GM19193 (cell line): Measurements from ENCODE around the gene PNPLA5.

Source experiments
- POLR2A ChIP-seq: IDR thresholded peaks from 4 replicates; pipeline ENCODE4 v1.6.1; 2011; ENCODE audit not compliant: insufficient read depth, insufficient read length; ENCODE audit errors: extremely low read depth

The PNPLA5 gene

DNA sequence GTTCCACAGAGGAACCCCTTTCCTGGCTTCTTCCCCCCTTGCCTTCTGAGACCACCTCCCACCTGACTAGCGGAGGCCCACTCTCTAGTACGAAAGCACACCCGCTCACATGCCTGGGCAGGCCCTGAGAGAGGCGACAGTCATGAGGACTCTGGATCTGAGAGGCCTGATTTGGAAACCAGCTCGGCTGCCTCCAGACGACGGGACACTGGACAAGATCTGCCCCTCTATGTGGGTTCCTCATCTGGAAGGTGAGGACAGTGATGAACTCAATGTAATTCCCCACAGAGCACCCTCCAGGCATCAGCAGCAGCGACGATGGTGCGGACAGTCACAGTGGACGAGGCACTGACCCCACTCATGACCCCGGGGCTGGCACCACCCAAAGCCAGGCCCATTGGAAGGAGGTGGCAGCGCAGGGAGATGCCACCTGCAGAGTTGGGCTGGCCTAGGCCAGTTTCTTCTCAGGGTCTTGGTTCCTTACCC lies 37.0 kb downstream of the PNPLA5 start:
- no peak for TF ChIP-seq POLR2A

DNA sequence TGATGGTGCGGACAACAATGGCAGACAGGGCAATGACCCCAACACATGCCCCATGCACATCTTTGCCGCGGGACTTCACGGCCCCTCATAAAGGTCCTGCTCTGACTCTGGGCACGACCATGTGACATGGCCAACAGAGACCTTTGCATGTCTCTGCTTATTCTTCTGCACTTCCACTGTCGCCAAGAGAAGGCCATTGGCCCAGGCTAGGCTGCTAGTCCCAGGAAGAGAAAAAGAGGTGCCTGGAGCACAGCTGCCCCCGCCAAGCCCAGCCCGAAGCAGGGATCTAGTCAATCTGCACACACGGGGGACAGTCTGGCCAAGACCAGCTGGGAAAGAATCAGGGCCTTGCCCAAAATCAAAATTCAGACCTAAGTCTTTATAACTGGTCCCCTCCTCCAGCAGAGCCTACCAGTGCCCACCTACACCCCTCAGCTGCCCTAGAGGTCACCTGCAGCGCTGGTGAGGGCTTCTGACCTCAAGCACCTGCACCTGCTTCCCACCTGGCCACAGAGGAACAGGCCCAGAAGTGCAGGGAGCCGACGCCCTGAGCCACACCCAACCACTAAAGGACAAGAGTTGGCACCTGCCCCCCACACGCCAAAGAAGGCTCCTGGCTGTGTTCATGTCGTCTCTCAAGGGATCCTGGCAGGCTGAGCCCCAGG lies 37.6 kb downstream of the PNPLA5 start:
- TF ChIP-seq POLR2A, result no peak

DNA sequence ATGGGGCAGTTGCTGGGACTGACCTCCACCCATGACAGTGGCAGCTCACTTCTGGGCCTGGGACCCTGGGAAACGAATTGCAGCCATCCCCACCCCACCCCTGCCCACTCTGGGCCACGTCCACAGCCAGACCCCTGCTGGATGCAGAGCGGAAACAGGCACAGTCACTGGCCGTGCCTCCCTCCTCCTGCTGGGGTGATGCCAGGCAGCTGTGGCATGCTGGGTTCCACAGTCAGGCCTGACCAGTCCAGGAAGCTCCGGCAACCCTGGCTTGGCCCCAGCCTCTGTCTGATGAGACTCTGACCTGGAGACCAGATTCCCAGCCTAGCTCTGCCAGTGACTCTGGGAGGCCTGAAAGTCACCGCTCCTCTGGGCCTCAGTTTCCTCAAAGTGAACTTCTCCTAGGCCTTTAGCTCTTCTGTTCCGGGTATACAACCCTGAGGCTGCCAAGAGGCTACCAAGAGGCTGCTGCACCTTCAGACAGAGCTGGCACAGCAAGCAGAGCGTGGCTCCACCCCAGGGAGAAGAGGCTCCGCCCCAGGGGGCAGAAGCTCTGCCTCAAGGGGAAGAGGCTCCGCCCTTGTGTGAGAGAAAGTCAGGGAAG lies 38.4 kb downstream of the PNPLA5 start:
- TF ChIP-seq POLR2A, result no peak

DNA sequence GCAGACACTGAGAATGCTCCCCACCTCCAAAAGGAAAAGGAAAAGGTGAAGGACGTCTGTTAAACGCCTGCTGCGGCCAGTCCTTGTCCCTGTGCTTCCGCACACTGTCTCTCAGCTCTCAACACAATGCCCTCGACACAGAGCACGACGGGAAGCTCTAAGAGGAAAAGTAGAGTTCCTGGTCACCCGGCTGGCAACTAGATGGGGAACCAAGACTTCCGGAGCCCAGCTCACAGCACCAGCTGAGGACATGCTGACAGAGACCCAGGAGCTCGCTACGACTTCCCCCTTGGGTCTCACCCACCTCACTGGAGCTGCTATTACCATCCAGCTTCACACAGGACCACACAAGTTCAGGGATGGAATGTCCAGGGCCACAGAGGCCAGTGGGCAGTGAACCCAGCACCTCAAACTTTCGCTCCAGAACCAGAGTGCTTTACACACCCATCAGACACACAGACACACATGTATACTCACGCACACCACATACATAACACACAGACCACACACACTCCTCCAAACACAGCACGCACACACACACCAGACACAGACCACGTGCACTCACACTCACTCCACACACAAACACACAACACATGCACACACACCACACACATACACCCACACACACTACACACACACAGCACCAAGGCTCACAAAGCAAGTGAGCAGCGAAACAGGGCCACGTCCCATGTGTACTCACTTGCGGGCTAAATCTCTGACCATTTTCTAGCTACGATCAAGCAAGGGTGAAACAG lies 39.1 kb downstream of the PNPLA5 start:
- TF ChIP-seq POLR2A, result no peak

DNA sequence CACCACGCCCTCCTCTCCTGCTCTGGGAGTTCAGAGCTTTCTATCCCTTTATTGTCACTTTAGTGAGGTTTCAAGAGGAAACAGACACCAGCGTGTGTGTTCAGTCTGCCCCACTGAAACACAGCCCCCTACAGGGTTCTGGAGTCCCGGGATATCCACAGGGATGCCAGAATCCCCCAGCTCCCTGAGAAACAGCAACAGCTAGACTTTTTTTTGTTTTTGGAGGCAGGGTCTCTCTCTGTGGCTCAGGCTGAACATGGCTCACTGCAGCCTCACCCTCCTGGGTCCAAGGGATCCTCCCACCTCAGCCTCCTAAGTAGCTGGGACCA lies 39.9 kb downstream of the PNPLA5 start:
- no peak for TF ChIP-seq POLR2A

DNA sequence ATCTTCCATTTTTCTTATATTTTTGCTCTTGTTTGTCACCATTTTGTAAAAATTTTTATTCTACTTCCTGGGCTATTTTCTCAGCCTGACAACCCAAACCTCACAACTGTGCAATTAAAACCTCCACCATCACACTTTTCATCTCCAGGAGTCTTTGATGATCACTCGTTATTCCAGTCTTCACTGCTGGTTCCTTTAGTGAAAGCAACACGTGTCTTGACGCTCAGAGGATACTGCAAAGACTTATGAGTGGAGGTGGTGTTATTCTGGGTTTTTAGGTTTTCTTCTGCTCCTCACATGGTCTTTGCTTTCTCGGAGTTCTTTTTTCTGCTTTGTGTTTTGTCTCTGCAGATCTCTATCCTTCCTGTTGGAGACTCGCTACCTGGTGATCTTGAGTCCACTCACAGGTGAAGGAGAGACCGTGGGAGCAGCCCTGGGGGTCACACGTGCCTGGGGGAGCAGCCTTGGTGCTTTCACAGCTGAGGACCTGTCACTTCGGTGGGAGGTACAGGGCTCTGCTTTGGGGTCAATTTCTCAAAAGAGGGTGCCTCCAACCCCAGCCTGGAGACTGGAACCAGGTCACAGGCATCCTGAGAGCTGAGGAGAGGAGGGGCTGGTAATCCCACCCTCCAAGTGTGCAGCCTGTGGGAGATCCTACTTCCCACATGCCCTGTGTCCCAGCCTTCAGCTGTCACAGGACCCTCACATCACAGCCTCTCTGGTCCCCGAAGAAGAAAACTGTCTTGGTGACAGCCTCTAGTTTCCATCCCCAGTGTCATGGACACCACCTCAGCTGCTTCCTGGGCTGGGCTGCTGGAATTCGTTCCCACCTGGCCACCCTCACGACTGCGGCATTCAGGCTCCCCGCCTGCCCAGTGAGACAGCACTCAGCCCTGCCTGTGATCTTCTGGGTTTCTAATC lies 40.5 kb downstream of the PNPLA5 start:
- no peak for TF ChIP-seq POLR2A

DNA sequence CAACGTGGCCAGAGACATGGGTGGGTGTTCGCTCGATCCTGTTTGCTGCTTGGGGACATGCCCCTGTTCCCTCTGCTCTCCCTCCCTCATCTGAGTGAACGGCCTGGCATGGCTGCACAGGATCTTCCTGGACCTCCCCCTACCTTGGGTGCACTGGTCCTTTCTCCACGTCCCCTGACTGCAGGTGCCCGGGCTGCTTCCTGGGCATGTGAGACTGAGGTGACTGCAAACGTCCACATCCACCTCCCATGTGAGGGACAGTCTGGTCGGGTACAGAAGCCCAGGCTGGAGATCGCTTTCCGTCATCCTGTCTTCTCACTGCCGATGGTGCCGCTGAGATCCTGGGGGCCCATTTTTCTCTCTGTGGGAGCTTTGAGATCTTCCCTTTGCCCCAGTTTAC lies 41.3 kb downstream of the PNPLA5 start:
- no peak for TF ChIP-seq POLR2A

DNA sequence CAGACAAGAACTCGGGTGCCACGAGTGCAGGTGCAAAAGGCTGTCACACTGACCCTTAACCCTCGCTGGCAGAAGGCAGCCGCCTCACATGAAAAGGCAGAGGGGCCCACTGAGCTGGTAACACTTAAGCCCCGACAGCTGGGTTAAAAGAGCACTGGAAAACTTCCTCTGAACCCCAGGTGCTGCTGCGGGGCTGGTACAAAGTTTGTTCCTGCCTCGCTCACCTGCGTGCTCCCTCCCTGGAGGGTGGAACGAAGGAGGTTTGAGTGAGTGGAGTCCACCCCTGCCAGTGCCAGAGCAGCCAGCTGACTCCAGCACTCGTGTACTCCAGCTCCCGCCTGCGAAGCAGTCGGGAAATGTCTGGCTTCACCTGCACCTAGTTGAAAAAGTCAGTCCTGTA lies 42.1 kb downstream of the PNPLA5 start:
- TF ChIP-seq POLR2A, result no peak

DNA sequence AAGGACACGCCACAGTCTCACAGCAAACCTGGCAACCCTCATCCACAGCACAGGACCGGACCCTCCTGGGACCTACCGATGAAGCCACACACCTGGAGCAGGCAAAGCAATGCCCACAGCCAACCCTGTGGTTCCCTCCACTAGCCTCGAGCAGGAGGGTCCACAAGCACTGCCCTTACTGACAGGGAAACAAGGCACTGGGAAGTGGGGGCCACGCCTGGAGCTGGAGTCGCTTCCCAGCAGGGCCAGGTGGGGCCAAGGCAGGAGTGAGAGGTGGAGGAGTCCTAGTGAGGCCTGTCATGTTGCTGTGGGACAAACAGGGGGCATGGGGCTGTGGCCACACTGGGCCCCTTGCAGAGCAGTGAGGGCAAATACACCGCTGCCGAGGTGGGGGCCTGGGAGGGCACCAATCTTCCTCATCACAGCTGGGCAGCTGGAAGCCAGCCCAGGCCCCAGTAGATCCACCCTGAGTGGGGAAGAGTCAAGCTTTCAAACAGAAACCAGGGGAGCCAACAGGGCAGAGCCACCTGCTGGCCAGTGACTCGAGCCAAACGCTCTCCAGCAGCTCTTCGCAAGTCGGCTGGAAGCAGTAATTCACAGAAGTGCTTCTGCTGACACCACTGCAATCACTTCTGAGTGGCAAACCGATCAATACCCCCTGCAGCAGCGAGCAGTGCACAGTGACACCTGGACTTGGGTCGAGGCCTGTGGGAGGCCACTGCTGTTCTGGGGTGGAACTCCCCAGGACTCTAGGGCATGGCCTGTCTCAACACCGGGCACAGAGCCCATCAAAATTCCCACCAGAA lies 43.2 kb downstream of the PNPLA5 start:
- no peak for TF ChIP-seq POLR2A

DNA sequence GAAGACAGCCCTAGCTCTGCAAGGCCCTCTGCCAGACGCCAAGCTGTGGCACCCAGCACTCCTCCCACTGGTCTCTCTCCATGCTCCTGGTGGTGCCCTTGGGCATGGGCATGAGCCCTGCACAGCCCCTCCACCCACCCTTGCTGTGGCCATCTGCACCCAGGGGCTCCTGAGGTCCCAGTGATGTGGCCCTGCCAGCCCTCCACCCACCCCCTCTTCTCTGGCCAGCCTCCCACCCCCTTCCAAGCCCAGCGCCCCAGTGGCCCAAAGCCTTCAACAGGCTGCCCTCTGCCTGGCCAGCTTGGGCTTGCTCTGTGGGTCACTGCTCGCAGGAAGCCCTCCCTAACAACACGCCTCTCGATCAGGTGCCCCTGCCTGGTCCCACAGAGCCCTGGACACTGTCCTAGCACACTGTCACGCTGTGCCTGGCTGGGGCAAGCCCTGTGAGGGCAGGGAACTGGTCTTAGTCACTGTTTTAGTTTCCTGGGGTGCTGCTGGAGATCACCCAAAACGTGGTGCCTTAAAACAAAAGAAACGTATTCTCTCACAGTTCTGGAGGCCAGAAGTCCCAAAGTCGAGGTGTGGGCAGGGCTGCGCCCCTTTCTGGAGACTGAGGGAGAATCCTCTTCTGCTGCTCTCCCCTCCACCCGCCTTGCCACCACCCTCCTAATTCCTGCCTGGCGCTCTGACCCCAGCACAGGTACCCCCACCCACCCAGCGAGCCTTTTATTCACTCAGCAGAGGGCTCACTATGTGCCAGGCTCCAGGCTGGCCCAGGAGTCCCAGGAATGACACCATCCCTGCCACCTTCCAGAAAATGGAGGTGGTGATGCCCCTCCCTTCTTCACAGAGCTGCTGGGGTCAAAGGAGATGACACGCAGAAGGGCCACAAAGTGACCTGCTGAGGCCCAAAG lies 44.2 kb downstream of the PNPLA5 start:
- TF ChIP-seq POLR2A, result no peak

DNA sequence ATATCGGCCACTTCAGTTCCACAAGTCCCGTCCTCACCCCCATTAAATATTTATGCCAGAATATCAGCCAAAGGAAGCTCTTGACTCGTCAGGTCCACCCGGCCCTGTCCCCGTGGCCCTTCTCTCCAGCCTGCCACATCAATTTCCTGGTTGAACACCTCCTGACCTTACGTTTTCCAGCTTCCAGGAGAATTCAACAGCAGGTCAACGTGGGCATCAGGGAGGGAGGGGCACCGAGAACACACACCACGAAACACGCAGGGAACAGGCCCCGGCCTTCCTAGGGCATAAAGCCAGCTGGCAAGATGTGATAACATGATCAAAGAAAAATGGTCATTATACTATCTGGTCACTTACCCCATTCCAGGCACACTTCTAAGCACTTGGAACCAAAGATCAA lies 44.8 kb downstream of the PNPLA5 start:
- TF ChIP-seq POLR2A, result no peak

DNA sequence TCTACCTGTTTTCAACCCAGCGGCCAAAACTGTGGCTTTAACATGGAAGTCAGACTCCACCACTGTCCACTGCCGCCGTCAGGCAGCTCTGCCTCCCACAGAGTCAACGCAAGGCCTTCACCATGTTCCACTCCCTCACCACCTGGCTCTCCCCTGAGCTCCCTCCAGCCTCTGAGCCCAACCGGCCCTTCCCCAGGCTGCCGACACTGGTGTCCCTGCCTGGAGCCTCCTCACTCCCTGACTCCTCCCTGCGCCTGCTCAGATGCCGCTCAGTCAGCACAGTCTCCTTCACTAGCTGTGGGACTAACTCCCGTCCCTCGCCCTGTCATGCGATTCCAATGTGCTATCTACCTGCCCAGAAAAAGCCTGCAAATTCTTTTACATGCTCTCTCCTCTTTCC lies 45.8 kb downstream of the PNPLA5 start:
- no peak for TF ChIP-seq POLR2A
